Activated CD8-positive, alpha-beta memory T cell treated with anti-CD3 and anti-CD28 coated beads, Interleukin-2, amount 50 U/mL, for 48 hours (primary cell): Measurements from ENCODE around the gene ZNF143.
"Not testable (repeated sequence)": the region's sequence is repeated elsewhere in the genome, so short reads cannot be mapped to it uniquely, and the experiment has no call there.

ENCODE experiments used
- DNase-seq: peaks from one replicate; pipeline ENCODE4 v3.0.0-alpha.2; 2020

Gene ZNF143

GRCh38 chr11:9460322-9461062 is at the start of gene ZNF143:
Gene ZNF143 (plus strand): TSS chr11:9461012. CDS start chr11:9471309, 10,297 bp downstream.
- peak; percentile 100 for DNase-seq

DNA sequence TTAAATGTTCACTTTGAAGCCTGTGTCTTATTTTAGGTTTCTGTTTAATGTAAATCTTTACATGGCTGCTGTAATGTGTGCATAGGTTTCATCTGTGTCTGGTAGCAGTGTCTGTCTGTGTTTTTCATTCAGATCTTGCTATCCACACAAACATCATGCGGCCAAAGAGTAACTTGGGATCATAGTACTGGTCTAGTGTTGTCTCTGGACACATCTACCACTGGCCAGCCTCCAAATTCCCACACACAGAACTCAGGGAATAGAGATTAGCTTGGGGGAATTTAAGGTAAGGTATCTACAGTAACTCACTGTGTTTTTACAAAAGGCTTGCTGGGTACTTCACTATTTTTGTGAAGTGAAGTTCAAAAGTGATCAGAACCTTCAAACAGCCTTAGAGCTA is 32.1 kb upstream of the ZNF143 start:
- no peak for DNase-seq

- no peak for DNase-seq
Measured at GRCh38 chr11:9438611-9439010, 22.2 kb upstream of the ZNF143 start.

DNA sequence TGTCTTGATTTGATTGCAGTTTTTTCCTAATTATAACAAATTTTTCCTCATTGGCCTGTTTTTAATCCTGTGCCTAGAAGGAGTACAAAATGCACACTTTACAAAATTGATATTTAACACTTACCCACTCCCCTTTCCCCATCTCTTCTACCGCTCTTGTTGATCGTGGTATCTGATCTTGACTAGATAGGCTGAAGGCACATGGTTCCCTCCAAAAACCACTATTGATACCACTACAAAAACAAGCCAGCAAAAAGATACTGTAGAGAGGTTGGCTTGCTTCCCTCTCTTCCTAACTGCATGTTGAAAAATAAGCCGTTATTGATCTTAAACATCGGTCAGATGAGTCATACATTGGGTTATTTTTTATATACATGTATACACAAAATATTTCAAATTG is 14.6 kb upstream of the ZNF143 start:
- DNase-seq, result no peak

DNA sequence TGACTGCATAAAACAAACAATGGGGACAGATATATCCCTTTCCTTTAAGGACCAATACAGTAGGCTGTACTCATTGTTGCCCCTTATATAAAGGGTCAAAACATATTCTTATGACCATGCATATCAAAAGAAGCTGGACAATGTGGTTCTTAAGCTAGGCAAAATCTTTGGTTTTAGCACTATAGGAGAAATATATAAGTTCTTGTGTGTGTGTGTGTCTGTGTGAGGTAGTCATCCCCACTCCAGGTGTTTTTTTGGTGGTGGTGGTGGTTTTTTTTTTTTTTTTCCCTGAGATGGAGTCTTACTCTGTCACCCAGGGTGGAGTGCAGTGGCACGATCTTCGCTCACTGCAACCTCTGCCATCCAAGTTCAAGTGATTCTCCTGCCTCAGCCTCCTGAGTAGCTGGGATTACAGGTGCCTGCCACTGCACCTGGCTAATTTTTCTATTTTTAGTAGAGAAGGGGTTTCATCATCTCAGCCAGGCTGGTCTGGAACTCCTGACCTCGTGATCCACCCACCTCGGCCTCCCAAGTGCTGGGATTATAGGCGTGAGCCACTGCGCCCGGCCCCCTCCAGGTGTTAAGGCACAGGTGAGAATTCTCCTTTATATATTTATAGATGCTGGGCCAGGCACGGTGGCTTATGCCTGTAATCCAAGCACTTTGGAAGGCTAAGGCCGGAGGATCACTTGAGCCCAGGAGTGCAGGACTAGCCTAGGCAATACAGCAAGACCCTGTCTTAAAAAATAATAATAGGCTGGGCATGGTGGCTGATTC is 12.0 kb upstream of the ZNF143 start:
- DNase-seq, result no peak

- DNase-seq, result not testable (repeated sequence)
Measured at GRCh38 chr11:9452023-9452422, 8.8 kb upstream of the ZNF143 start.

- no peak for DNase-seq
Measured at GRCh38 chr11:9455722-9456121, 5.1 kb upstream of the ZNF143 start.

- DNase-seq, result peak; percentile 58
Measured at GRCh38 chr11:9459667-9460321, 1.0 kb upstream of the ZNF143 start.

DNA sequence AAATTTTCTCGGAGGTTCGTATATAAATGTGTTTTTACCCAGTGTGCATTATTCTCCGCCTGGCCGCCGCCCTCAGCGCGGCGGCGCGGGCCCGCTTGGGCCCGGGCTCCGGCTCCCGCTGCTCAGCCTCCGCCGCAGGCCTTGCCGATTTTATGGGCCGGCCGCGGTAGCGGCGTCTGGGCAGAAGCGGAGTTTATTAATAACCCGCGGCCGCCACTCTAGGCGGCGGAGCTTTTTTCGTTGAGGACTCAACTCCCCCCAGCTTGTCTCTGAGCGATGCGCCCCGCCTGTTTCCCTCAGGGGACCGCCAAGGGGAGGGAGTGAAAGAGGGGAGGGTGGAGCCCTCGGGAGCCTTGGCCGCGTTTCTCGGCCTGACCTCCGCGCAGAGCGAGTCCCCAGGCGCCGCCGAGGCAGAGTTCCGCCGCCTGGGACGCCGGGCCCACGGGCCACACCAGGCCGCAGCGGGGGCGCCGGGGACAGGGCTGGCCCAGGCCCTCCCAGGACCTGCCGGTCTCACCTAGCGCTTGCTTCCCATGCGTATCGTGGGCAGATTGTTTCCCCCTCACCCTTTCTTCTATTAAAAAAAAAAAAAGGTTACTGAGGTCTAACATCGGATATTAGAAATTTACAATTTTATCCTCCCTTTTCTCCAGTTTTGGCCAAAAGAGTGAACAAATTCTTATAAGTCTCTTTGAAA is 399 bp downstream of the ZNF143 start:
- peak; percentile 88 for DNase-seq

GRCh38 chr11:9461760-9462134 is 935 bp downstream of the ZNF143 start:
- no peak for DNase-seq

DNA sequence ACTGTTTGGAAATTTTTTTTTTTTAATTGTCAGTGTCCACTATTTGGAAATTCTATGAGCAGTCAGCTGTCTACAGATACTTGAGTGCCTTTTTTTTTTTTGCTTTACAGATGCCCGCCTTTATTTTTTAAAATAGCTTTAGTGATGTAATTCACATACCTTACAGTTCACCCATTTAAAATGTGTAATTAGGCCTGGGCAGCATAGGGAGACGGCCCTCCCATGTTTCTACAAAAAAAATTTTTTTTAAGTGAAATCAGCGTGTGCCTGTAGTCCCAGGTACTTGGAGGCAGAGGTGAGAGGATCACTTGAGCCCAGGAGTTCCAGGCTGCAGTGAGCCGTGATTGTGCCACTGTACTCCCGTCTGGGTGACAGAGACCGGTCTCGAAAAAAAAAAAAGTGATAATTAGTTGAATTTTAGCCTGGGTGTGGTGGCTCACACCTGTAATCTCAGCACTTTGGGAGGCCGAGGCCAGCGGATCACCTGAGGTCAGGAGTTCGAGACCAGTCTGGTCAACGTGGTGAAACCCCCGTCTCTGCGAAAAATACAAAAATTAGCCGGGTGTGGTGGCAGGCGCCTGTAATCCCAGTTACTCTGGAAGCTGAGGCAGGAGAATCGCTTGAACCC is 1.5 kb downstream of the ZNF143 start:
- no peak for DNase-seq

GRCh38 chr11:9462806-9463537 is 2.2 kb downstream of the ZNF143 start:
- DNase-seq, result no peak

DNA sequence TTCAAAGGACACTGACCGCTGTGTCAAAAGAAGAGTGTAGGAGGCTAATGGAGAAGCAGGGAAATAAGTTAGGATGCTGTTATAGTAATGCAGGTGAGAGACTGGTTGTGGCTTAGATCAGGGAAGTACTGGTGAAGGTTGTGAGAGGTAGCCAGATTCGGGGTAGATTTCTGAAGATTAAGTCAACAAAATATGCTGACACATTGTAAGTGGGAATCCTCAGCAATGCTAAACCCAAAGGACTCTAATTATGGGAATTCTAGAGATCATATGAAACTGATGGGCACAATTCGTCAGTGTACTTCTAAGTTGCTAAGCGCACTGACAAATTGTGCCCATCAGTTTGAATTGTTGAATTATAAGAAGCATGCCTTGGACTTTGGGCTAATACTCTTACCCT is 10.0 kb downstream of the ZNF143 start:
- no peak for DNase-seq

DNA sequence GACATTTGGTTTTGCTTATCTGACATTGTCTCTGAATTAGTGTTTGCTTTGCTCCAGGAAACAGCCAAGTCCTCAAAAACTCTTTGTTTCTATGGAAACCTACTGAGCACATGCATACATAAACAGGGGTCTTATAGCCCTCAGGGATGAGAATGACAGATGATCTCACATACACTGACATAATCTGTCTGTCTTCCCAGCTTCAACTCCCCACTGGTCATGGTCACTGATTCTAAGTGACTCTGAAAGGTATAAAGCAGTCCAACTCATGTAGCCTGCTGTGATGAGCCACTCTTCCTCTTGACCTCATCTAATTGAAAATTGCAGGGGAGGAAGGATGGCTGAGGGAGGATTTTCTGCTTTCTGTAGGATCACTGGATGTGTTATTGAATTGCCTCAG is 12.6 kb downstream of the ZNF143 start:
- no peak for DNase-seq

- DNase-seq, result no peak
Measured at GRCh38 chr11:9479899-9480298, 19.1 kb downstream of the ZNF143 start.

DNA sequence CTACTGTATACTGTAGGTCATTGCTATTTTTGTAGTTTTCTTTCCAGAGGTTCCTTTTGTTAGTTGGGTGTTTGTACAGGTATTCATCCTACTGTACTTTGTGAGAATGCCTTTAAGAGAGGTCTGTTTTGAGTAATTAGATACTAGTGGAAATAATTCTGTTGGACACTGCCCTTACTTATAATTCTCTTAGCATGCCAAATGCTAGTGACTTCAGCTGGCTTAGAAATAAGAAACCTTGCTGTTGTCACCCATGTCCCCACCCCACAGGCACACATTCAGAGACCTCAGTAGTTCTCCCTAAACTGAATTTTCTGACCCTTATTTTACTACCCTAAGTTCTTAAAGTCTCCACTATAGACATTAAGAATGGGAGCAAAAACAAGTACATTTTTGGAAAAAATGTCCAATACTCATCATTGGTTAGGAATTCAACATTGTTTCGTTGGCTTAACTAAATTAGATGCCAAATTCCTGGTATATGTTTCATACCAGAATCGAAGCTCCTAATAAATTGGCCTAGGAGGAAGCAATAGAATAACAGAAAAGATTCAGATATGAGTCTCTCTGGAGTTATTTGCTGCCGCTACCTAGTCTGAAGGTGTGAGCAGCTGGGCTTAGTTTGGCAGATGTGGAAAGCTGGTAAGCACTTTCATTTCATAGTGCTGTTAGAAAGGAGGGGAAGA is 28.4 kb downstream of the ZNF143 start:
- DNase-seq, result no peak

DNA sequence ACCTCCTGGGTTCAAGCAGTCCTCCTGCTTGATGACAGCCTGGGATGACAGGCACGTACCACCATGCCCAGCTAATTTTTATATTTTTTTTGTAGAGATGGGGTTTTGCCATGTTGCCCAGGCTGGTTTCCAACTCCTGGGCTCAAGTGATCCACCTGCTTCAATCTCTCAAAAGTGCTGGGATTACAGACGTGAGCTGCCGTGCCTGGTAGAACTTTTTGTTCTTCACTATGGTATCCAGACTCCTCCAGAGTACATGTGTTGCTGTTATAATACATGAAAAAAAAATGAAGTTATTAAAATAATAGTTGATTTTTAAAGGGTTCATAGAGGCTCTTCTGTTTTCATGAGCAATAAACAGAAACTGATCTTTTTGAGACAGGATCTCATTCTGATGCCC is 29.6 kb downstream of the ZNF143 start:
- no peak for DNase-seq

- no peak for DNase-seq
Measured at GRCh38 chr11:9493492-9493891, 32.7 kb downstream of the ZNF143 start.

GRCh38 chr11:9494316-9494715 is 33.5 kb downstream of the ZNF143 start:
- DNase-seq, result no peak

DNA sequence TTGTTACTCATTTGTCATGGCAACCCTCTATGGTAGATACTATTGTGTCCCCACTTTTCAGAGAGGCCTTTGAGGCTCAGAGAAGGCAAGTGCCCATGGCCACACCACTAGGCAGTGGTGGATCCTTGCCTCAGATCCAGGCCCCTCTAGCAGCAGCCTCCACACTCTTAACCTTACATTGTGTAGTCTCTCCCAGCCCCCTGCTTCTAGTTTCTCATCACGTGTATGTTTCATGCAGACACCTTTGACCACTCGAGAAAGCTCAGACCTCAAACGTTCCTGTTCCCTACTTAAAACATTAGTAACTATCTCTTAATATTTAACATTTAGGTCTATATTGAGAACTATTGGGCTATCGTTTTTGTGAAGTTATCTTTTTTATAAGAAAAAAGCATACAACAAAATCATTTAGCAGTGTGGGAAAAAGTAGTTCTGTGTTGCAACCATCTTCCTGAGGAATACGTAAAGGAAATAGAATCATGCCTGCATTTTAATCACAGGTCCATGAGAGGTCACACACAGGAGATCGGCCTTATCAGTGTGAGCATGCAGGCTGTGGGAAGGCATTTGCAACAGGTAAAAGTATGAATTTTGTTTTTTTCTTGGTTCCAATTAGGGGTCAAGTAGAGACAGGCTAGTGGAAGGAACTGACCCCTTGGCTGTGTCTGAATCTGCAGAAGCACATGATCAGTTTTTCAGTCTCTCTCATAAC is 35.1 kb downstream of the ZNF143 start:
- no peak for DNase-seq
